ENCODE results near the gene COL6A1. TPM values are rescaled to one million over a fixed set of nuclear protein-coding genes. Genes with fewer than 3 reads are reported as not detected.

Gene COL6A1
- polyA plus RNA-seq, 1 experiment = 493 TPM

- ChIA-PET CTCF (no interaction called here), POLR2A (no interaction called here)
- H3K27me3 ChIP-seq (ENCODE audit: control insufficient read depth, insufficient read depth, low read length) = no peaks in the 10 kb centered on the region
- no peak overlapping the region for H3K27ac ChIP-seq (ENCODE audit: low read depth, low read length)
- no peak for TF ChIP-seq CTCF (IDR thresholded peaks at IDR 0.05; ENCODE audit: low read depth, low read length)
- H3K4me3 ChIP-seq (ENCODE audit: low read depth, low read length) = no peak overlapping the region
- H3K9me3 ChIP-seq (ENCODE audit: control insufficient read depth, insufficient read depth, low read length) = peaks cover 66% of the 10 kb centered on the region
- no peak for DNase-seq (ENCODE audit: low read depth, low spot score)
These were observed 25.2 kb downstream of the COL6A1 start for GRCh38 chr21:46006547-46007491.

GRCh38 chr21:46007492-46007868, 25.9 kb downstream of the COL6A1 start:
- Histone ChIP-seq H3K27me3 (ENCODE audit: control insufficient read depth, insufficient read depth, low read length) (no peaks in the 10 kb centered on the region), H3K9me3 (ENCODE audit: control insufficient read depth, insufficient read depth, low read length) (peaks cover 59% of the 10 kb centered on the region), H3K4me3 (ENCODE audit: low read depth, low read length) (no peak overlapping the region), H3K27ac (ENCODE audit: low read depth, low read length) (no peak overlapping the region)
- TF ChIP-seq CTCF (IDR thresholded peaks at IDR 0.05; ENCODE audit: low read depth, low read length) = no peak
- ChIA-PET POLR2A (no interaction called here), CTCF (no interaction called here)
- no peak for DNase-seq (ENCODE audit: low read depth, low spot score)

GRCh38 chr21:46008893-46009621, 27.5 kb downstream of the COL6A1 start:
- no peak overlapping the region for H3K4me3 ChIP-seq (ENCODE audit: low read depth, low read length)
- CTCF ChIA-PET = no interaction called here
- no peak overlapping the region for H3K27ac ChIP-seq (ENCODE audit: low read depth, low read length)
- peaks cover 43% of the 10 kb centered on the region for H3K9me3 ChIP-seq (ENCODE audit: control insufficient read depth, insufficient read depth, low read length)
- DNase-seq (ENCODE audit: low read depth, low spot score) = no peak
- POLR2A ChIA-PET = interaction anchor here (1.3 kb wide), 1 partner anchor 40 kb away, joined by 3 read pairs; no protein-coding TSS in a partner anchor
- H3K27me3 ChIP-seq (ENCODE audit: control insufficient read depth, insufficient read depth, low read length) = no peaks in the 10 kb centered on the region
- TF ChIP-seq CTCF (IDR thresholded peaks at IDR 0.05; ENCODE audit: low read depth, low read length) = no peak

- no peak for DNase-seq (ENCODE audit: low read depth, low spot score)
- no peak for TF ChIP-seq CTCF (IDR thresholded peaks at IDR 0.05; ENCODE audit: low read depth, low read length)
- ChIA-PET CTCF (no interaction called here), POLR2A (no interaction called here)
- no peaks in the 10 kb centered on the region for H3K27me3 ChIP-seq (ENCODE audit: control insufficient read depth, insufficient read depth, low read length)
- no peak overlapping the region for H3K4me3 ChIP-seq (ENCODE audit: low read depth, low read length)
- no peak overlapping the region for H3K27ac ChIP-seq (ENCODE audit: low read depth, low read length)
- H3K9me3 ChIP-seq (ENCODE audit: control insufficient read depth, insufficient read depth, low read length) = peaks cover 35% of the 10 kb centered on the region
These were observed 28.6 kb downstream of the COL6A1 start for GRCh38 chr21:46009951-46010705.

Data from AG04450 (cell line).